Pancreas (tissue), 10 donors: ENCODE data around the gene GSTCD. TPM values are rescaled to one million over a fixed set of nuclear protein-coding genes. Genes with fewer than 3 reads are reported as not detected.
"Not testable (repeated sequence)": the region's sequence is repeated elsewhere in the genome, so short reads cannot be mapped to it uniquely, and the experiment has no call there.

Experiments used
- ATAC-seq, 4 donors: fragments of 200-7000 bp; cut with Tn5 transposase; one replicate each; pipeline versions ENCODE4 v1.8.0 to v1.9.1; 2020; ENCODE audit warnings: mild to moderate bottlenecking in 4 of 4, moderate library complexity in 4 of 4
- DNase-seq, 6 donors: peaks; one replicate each; pipeline ENCODE4 v3.0.0-alpha.2; 2020
- FAIRE-seq: peaks from 2 replicates; lab custom pipeline; 2012; peaks lifted over from hg19 to GRCh38; lab: Jason Lieb, UNC
- H3K27ac ChIP-seq, 4 donors: fragments of 200-600 bp; sonication (generic); 1 replicate in 3 of 4; 2 replicates in 1 of 4; pipeline versions ENCODE4 v1.5.0 to v1.8.0; 2020
- H3K27me3 ChIP-seq, 4 donors: fragments of 200-600 bp; one replicate each; pipeline ENCODE4 v1.8.0; 2021
- H3K36me3 ChIP-seq, 3 donors: fragments of 200-600 bp; sonication (generic) in 1 of 3; one replicate each; pipeline versions ENCODE4 v1.5.0 to v1.8.0; 2020 to 2021
- H3K4me1 ChIP-seq, 3 donors: fragments of 200-600 bp; one replicate each; pipeline ENCODE4 v1.8.0; 2021
- H3K4me3 ChIP-seq, 4 donors: fragments of 200-600 bp; sonication (generic) in 2 of 4; one replicate each; pipeline versions ENCODE4 v1.5.0 to v1.8.0; 2020 to 2021
- H3K9me3 ChIP-seq, 4 donors: fragments of 200-600 bp; one replicate each; pipeline ENCODE4 v1.8.0; 2021
- WGBS, 2 donors: extraction: QIAGEN DNeasy Blood & Tissue Kit; methylation state at CpG; one replicate each; pipeline ENCODE4 v1.1.7; 2013; 5-methylcytosine and 5-hydroxymethylcytosine counted together
- intact Hi-C, 3 donors: fragments of 100-400 bp; cut with DNase I; formaldehyde crosslinking; loops; one replicate each; pipeline versions ENCODE4 v1.11.1 to v1.14.2; 2022
- polyA plus RNA-seq, 2 donors: library from polyadenylated mRNA; stranded (reverse); fragments of 200-250 nt; gene quantifications; one replicate each; pipeline ENCODE4 v1.2.3, GENCODE V29; 2013
- total RNA-seq, 6 donors: library from RNA; stranded (reverse); fragmentation: NEBNext Ultra II Directional in 4 of 6; extraction: Animal tissue kit (Norgen Biotek cat#: 25700) in 4 of 6; gene quantifications; one replicate each; pipeline versions ENCODE4 v1.2.1 to v1.2.4, GENCODE V29; 2021 to 2023
- TF ChIP-seq, protein P1 (sequence below), 4 donors: fragments of 200-600 bp; sonication (generic) in 3 of 4; IDR thresholded peaks; one replicate each; pipeline versions ENCODE4 v1.5.0 to v1.8.0; 2021; ENCODE audit warnings: antibody characterized with exemption in 4 of 4
- donor health status: healthy with polysubstance abuse.
- donor health status: DM: no; HTN: no; CAD: no; lungs with moderate emphysema.
- donor health status: DM: no; HTN: no; CAD: no.
- donor health status: control.
- donor health status: control.
- donor health status: Bipolar disorder and iron deficiency.
- donor health status: DM: yes; HTN: yes; CAD: no.
- donor health status: DM: no; HTN: no; CAD: no.
- donor health status: DM: no; HTN: no; CAD: no.
- donor health status: DM: yes; HTN: yes; CAD: no.

The GSTCD gene
- total and polyA plus RNA-seq, 8 donors: 1.3 to 5.7 (median 2.8) TPM

DNA sequence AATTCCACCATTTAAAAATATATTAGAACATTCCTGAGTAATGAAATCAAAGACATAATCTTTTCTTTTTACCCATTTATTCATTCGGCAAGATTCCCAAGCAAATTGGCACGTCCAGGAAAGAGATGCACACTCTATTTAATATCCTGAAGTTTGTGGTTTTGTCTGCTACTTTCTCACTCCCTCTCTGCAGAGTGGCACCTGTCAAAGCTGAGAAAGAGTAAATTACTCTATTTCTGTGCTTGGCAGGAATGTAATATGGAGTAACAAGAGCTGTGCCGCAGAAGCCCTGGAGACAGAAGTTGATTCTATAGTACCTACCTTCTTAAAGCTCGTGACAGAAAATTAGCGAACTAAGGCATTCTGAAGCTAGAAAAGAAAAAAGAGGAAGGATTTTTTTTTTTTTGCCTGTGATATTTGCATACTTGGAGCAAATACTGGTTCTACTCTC is 5.5 kb downstream of the GSTCD start:
- intact Hi-C loops: loop anchor here in 1 of 3 donors (10.0 kb wide), 1 partner anchor 199 kb away; no protein-coding TSS in a partner anchor
- no peak for FAIRE-seq

DNA sequence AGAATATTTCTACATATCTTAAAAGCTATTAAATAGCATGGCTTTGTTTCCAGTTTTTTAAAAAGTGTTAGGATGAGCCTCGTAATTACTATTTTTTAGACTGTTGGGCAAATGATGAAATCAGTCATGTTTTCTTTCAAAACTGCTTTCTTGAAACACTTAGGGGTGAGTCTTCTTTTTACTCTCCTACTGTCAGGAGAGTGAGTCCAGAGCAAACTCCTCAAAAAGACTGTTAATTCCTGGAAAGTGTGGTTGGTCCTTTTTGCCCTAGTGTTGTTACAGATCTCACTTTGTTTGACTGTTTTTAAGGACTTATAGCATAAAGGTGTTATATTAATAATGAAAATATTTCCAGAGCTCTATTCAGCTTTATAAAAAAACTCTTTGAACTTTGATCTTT is 6.3 kb downstream of the GSTCD start:
- H3K9me3 ChIP-seq: no peaks in the 10 kb centered on the region
- H3K36me3 ChIP-seq: no peaks in the 10 kb centered on the region
- FAIRE-seq (no peak), DNase-seq (no peak), ATAC-seq (peak in 1 of 4 donors; percentile 20)
- intact Hi-C loops: loop anchor here in 1 of 3 donors (10.0 kb wide), 1 partner anchor 200 kb away; no protein-coding TSS in a partner anchor
- no peaks in the 10 kb centered on the region for H3K27me3 ChIP-seq
- no peak overlapping the region for H3K4me3 ChIP-seq
- TF ChIP-seq, protein P1, sequence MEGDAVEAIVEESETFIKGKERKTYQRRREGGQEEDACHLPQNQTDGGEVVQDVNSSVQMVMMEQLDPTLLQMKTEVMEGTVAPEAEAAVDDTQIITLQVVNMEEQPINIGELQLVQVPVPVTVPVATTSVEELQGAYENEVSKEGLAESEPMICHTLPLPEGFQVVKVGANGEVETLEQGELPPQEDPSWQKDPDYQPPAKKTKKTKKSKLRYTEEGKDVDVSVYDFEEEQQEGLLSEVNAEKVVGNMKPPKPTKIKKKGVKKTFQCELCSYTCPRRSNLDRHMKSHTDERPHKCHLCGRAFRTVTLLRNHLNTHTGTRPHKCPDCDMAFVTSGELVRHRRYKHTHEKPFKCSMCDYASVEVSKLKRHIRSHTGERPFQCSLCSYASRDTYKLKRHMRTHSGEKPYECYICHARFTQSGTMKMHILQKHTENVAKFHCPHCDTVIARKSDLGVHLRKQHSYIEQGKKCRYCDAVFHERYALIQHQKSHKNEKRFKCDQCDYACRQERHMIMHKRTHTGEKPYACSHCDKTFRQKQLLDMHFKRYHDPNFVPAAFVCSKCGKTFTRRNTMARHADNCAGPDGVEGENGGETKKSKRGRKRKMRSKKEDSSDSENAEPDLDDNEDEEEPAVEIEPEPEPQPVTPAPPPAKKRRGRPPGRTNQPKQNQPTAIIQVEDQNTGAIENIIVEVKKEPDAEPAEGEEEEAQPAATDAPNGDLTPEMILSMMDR (IDR thresholded peaks at IDR 0.05): no peak
- 61 to 79% methylated on average over 1 of the region's 1 CpG for WGBS, 2 donors
- H3K4me1 ChIP-seq: peaks cover 0 to 10% (median 5%) of the 10 kb centered on the region in 3 donors
- no peak overlapping the region for H3K27ac ChIP-seq

More for the DNA sequence above, 5.5 kb downstream of the GSTCD start:
- DNase-seq (no peak), ATAC-seq (peak in 2 of 4 donors; percentile 26 to 39)
- H3K9me3 ChIP-seq: no peaks in the 10 kb centered on the region
- H3K4me1 ChIP-seq: peaks cover 0 to 16% (median 5%) of the 10 kb centered on the region in 3 donors
- TF ChIP-seq, protein P1 (IDR thresholded peaks at IDR 0.05): no peak
- H3K4me3 ChIP-seq: peak overlapping the region in 1 of 4 donors; percentile 15
- peak overlapping the region in 1 of 4 donors; percentile 0 for H3K27ac ChIP-seq
- WGBS, 2 donors: 43 to 54% methylated on average over 5 of the region's 5 CpGs
- no peaks in the 10 kb centered on the region for H3K36me3 ChIP-seq
- no peaks in the 10 kb centered on the region for H3K27me3 ChIP-seq

DNA sequence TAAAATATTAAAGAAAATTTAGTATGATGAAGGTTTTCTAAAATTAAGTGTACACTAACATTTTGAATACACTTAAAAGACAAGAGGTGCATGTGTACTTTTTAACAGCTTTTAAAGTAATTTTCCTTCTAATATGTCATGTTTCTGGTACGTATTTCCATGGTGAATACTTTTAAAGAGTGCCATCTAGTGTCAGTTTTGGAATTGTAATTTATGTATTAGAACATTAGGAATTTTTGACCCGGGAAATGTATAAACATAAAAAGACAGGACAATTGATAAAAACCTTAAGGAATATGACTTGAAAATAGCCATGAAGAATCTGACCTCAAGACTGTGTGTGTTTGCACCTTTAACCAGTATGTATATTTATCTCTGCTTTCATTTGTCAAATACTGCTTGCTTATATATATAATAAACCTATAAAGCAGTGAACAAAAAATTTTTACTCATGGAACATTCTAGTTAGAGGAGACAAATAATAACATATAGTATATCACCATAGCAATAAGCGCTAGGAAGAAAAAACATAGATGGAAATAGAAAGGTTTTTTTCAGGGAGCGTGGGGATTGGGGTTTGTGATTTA is 7.2 kb downstream of the GSTCD start:
- Histone ChIP-seq H3K27me3 (no peaks in the 10 kb centered on the region), H3K9me3 (no peaks in the 10 kb centered on the region), H3K4me3 (no peak overlapping the region), H3K4me1 (peaks cover 0 to 10% (median 0%) of the 10 kb centered on the region in 3 donors), H3K36me3 (no peaks in the 10 kb centered on the region), H3K27ac (no peak overlapping the region)
- intact Hi-C loops: loop anchor here in 1 of 3 donors (10.0 kb wide), 1 partner anchor 201 kb away; no protein-coding TSS in a partner anchor
- no peak for FAIRE-seq
- DNase-seq: no peak
- 38 to 42% methylated on average over 4 of the region's 4 CpGs for WGBS, 2 donors
- peak; percentile 56 to 74 (median 70) for ATAC-seq
- TF ChIP-seq, protein P1 (IDR thresholded peaks at IDR 0.05): peak; percentile 17 to 47 (median 32)

DNA sequence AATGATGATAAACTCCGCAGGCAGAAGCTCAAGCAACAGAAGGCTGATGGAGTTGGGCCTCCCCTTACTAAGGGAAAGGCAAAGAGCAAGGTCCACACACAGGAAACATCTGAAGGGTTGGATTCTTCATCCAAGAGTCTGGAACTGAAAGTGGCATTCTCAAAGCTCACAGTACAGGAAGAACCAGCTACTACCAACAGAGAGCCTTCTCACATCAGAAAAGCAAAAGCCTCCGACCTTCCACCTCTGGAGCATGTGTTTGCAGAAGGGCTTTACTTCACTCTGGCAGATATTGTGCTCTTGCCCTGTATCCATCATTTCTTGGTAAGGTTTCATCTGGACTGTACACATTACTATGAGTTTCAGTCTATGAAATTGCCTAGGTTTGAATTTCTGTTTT is 10.6 kb downstream of the GSTCD start:
- Histone ChIP-seq H3K27ac (no peak overlapping the region), H3K4me3 (no peak overlapping the region), H3K36me3 (no peaks in the 10 kb centered on the region), H3K9me3 (no peaks in the 10 kb centered on the region), H3K4me1 (peaks cover 0 to 10% (median 0%) of the 10 kb centered on the region in 3 donors), H3K27me3 (no peaks in the 10 kb centered on the region)
- 74 to 85% methylated on average over 2 of the region's 2 CpGs for WGBS, 2 donors
- TF ChIP-seq, protein P1 (IDR thresholded peaks at IDR 0.05): no peak
- ATAC-seq: no peak
- intact Hi-C loops: loop anchor here in 1 of 3 donors (10.0 kb wide), 1 partner anchor 204 kb away; no protein-coding TSS in a partner anchor
- DNase-seq: no peak
- no peak for FAIRE-seq

DNA sequence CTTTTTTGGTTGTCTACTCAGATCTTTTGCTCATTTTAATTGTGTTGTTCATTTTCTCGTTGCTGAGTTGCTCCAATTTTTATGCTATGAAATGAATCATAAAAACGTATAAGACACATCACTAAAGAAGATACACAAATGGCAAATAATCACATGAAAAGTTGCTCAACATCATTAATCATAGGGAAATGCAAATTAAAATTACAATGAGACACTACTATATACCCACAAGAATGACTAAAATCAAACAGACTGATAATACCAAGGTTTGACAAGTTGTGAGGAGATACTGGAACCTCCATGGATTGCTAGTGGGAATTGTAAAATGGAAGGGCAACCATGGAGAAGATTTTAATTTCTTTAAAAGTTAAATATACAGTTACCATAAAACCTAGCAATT is 17.0 kb downstream of the GSTCD start:
- DNase-seq (no peak), ATAC-seq (no peak), FAIRE-seq (no peak)
- Histone ChIP-seq H3K27me3 (no peaks in the 10 kb centered on the region), H3K4me1 (no peaks in the 10 kb centered on the region), H3K9me3 (no peaks in the 10 kb centered on the region), H3K4me3 (no peak overlapping the region), H3K36me3 (peaks cover 0 to 2% (median 0%) of the 10 kb centered on the region in 3 donors), H3K27ac (no peak overlapping the region)
- intact Hi-C loops: no loop called here
- WGBS, 2 donors: 90 to 92% methylated on average over 2 of the region's 2 CpGs
- TF ChIP-seq, protein P1 (IDR thresholded peaks at IDR 0.05): no peak

DNA sequence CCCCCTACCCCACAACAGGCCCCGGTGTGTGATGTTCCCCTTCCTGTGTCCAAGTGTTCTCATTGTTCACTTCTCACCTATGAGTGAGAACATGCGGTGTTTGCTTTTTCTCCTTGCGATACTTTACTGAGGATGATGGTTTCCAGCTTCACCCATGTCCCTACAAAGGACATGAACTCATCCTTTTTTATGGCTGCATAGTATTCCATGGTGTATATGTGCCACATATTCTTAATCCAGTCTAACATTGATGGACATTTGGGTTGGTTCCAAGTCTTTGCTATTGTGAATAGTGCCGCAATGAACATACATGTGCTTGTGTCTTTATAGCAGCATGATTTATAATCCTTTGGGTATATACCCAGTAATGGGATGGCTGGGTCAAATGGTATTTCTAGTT is 21.3 kb downstream of the GSTCD start:
- intact Hi-C loops, H3K9me3 ChIP-seq, ATAC-seq, H3K27me3 ChIP-seq, H3K4me3 ChIP-seq, DNase-seq, FAIRE-seq, H3K27ac ChIP-seq, H3K36me3 ChIP-seq, H3K4me1 ChIP-seq: not testable (repeated sequence)
- 97 to 98% methylated on average over 4 of the region's 4 CpGs for WGBS, 2 donors

DNA sequence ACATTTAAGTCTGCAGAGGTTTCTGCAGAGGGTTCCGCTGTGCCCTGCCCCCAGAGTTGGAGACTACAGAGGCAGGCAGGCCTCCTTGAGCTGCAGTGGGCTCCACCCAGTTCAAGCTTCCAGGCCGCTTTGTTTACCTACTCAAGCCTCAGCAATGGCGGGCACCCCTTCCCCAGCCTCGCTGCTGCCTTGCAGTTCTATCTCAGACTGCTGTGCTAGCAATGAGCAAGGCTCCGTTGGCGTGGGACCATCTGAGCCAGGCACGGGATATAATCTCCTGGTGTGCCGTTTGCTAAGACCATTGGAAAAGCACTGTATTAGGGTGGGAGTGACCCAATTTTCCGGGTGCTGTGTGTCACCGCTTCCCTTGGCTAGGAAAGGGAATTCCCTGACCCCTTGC is 26.6 kb downstream of the GSTCD start:
- H3K4me1 ChIP-seq, FAIRE-seq, ATAC-seq, intact Hi-C loops, H3K27me3 ChIP-seq, H3K36me3 ChIP-seq, H3K27ac ChIP-seq, H3K9me3 ChIP-seq, H3K4me3 ChIP-seq: not testable (repeated sequence)
- whole genome bisulfite sequencing, 2 donors: 97 to 98% methylated on average over 10 of the region's 10 CpGs
- DNase-seq: peak in 1 of 6 donors; percentile 10
